Cardiac fibroblast (primary cell): Measurements from ENCODE around the gene PUM2.
A peak's percentile ranks its signal among the peaks of the same experiment; 100 is the strongest.

Experiments
- DNase-seq, 2 donors: peaks; one replicate each; pipeline versions ENCODE4 v3.0.0 to v3.0.0-alpha.2; 2010; ENCODE audit warnings: low read depth in 2 of 2
- H3K4me3 ChIP-seq, 2 donors: replicated peaks in 1 of 2; 1 replicate in 1 of 2; 2 replicates in 1 of 2; pipeline ENCODE4 v1.5.1; 2011; ENCODE audit warnings: low read depth in 2 of 2, low read length in 2 of 2, mild to moderate bottlenecking in 2 of 2, moderate library complexity in 1 of 2
- TF ChIP-seq, protein P1 (sequence below): IDR thresholded peaks from one replicate; pipeline ENCODE4 v1.5.1; 2011; ENCODE audit warnings: low read depth, mild to moderate bottlenecking, low read length, inconsistent platforms

PUM2 gene

GRCh38 chr2:20343128-20343527 lies 7.5 kb downstream of the PUM2 start:
- DNase-seq: peak in 1 of 2 donors; percentile 33
- H3K4me3 ChIP-seq: no peak overlapping the region
- TF ChIP-seq, protein P1, sequence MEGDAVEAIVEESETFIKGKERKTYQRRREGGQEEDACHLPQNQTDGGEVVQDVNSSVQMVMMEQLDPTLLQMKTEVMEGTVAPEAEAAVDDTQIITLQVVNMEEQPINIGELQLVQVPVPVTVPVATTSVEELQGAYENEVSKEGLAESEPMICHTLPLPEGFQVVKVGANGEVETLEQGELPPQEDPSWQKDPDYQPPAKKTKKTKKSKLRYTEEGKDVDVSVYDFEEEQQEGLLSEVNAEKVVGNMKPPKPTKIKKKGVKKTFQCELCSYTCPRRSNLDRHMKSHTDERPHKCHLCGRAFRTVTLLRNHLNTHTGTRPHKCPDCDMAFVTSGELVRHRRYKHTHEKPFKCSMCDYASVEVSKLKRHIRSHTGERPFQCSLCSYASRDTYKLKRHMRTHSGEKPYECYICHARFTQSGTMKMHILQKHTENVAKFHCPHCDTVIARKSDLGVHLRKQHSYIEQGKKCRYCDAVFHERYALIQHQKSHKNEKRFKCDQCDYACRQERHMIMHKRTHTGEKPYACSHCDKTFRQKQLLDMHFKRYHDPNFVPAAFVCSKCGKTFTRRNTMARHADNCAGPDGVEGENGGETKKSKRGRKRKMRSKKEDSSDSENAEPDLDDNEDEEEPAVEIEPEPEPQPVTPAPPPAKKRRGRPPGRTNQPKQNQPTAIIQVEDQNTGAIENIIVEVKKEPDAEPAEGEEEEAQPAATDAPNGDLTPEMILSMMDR: no peak

DNA sequence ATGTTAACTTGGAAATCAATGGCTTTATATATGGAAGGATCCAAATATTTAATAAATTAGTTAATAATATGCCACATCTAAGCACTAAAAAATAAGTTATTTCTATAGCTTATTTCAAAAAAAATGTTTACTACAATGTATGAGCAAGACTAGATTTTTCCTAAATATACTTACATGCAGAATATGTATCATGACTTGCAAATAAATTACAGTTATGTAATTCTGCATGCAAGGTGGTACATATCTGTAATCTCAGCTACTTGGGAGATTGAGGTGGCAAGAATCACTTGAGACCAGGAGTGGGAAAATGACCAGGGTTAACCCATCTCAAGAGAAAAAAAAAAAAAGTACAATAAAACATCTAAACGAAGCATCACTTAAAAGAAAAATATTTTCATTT lies 11.6 kb downstream of the PUM2 start:
- no peak for DNase-seq
- H3K4me3 ChIP-seq: no peak overlapping the region
- TF ChIP-seq, protein P1: no peak

DNA sequence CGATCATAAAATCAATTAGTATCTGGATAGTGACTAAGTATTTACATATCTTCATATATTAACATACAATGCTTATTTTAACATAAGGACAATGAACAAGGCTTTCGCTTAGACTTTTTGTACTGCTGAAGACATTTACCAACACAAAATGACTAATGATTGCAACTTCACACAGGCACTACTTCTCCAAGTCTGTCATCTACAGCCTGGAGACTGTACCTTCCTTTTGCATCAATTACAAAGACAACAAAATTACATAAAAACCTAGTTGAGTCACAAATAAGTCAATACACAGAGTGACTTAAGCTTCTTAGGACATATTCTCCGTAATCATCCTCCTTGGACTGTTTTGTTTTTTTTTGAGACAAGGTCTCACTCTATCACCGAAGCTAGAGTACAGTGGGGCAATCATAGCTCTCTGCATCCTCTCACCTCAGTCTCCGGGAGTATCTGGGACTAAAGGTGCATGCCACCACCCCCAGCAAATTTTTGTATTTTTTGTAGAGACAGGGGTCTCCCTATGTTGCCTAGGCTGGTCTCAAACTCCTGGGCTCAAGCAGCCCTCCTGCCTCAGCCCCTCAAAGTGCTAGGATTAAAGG lies 15.9 kb downstream of the PUM2 start:
- peak in 1 of 2 donors; percentile 59 for DNase-seq
- H3K4me3 ChIP-seq: no peak overlapping the region
- TF ChIP-seq, protein P1: no peak

- TF ChIP-seq, protein P1: no peak
- H3K4me3 ChIP-seq: no peak overlapping the region
- no peak for DNase-seq
These were observed 16.9 kb downstream of the PUM2 start for GRCh38 chr2:20333738-20334137.

DNA sequence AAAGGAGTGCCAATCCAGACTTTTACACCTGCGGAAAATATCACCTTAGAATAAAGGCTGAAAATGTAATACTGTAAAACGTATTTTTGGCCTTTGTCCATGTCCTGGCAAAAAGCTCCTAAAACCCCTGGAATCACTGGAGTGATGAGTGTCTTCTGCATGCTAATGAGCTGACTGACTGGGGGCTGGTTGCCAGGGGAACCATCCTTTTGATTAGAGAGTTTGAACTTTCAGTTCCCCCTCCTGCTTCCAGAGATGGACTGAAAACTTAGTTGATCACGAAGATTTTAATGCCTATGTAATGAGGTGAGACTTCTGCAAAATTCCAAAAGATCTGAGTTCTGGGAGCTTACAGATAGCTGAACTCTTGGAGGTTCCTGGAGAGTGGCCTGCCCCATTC lies 20.5 kb downstream of the PUM2 start:
- TF ChIP-seq, protein P1: no peak
- H3K4me3 ChIP-seq: no peak overlapping the region
- DNase-seq: no peak

GRCh38 chr2:20327370-20327769 lies 23.3 kb downstream of the PUM2 start:
- TF ChIP-seq, protein P1: no peak
- DNase-seq: no peak
- H3K4me3 ChIP-seq: no peak overlapping the region

- TF ChIP-seq, protein P1: peak; percentile 94
- no peak overlapping the region for H3K4me3 ChIP-seq
- peak; percentile 72 to 74 for DNase-seq
These were observed 24.4 kb downstream of the PUM2 start for GRCh38 chr2:20326163-20326780.
